ENCODE data around the gene TPCN2.

The TPCN2 gene

DNA sequence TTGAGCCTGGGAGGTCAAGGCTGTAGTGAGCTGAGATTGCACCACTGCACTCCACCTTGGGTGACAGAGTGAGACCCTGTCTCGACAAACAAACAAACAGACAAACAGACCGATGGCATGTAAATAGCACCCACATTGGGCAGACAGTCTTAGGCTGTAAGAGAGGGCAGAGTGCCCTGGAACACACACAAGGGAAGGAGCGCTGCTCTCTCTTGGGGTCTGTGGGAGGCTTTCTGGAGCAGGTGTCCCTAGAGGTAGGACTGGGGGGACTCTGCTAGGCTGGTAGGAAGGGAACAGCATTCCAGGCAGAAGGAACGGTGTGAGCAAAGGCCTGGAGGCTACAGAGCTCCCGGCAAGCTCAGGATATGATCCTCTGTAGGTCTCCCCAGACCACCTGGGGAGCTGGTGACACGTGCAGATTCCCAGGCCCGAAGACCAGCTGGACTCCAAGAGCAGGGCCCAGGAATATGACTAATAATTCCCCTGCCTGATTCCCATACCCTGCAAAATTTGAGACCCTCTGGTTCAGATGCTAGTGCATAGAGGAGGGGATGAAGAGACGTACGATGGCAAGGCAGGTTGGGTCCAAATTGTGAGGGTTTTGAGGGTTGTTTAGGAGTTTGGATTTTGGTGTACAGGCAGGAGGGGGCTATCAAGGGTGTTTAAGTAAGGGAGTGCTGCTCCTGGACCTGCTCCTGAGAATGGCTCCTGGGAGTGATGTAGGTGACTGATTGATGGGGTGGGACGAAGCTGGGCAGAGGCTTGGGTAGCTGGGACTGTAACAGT is 118.6 kb downstream of the TPCN2 start:
- no peak for DNase-seq (ENCODE audit: low spot score)

DNA sequence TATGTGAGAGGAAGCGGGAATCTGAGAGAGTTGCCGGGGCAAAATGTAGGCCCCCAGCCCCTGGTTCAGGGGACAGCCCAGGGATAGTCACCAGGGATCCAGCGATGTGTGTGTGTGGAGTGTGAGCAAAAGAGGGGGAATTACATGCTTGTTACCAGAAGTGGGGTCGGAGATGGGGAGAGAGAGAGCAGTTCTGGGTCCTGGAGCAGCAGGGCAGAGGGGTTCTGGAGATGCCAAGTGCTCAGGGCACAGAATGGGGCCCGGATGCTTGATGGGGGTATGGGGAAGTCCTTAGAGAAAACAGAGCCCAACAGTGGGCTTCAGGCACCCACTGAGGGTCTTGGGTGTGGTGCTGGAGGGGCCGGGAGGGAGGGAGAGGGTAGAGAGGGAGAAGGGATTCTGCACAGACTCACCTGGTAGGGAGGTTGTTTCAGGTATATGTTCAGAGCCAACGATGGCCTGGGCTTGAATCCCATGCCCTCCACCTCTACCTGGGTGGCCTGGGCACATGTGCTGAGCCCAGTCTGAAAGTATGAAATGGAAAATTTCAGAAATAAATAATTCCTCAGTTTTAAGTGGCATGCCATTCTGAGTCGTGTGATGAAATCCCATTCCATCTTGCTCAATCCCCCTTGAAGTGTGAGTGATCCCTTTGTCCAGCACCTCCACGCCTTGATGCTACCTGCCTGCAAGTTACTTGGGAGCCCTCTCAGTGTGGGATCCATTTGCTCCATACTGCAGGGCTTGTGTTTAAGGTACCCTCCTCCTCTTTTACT is 119.4 kb downstream of the TPCN2 start:
- no peak for DNase-seq (ENCODE audit: low spot score)

DNA sequence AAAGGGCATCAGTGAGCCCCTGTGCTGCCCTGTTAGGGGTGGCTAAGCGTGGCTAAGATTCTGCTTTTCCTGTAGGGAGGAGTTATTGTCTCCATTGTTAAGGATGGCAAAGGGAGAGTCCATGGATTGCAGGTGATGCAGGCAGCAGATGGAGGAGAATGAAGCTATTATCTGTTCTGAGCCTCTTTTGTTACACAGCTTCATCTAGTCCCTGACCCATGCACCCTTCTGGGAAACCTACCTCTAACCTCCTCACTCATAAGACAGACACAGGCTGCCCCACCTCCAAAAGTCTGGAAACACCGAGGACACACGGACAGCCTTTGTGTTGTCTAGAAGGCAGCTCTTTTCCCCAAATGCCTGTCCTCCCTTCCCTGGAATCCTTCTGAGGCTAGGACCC is 120.7 kb downstream of the TPCN2 start:
- no peak for DNase-seq (ENCODE audit: low spot score)

DNA sequence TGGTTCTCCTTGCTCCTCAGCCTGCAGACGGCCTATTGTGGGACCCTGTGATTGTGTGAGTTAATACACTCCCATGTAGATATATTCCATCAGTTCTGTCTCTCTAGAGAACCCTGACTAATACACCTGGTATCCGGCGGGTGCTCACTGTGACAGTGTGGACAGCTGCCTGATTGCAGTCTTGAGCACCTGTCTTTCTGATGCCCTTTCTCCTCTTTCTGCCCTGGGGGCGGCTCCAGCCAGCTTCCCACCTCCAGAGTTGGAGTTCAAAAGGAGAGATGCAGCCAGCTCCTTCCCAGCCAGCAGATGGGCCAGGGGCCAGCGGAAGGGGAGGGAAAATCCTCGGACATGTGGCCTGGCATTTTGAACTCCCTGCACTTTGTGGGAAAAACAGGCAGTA is 122.0 kb downstream of the TPCN2 start:
- DNase-seq (ENCODE audit: low spot score): no peak

DNA sequence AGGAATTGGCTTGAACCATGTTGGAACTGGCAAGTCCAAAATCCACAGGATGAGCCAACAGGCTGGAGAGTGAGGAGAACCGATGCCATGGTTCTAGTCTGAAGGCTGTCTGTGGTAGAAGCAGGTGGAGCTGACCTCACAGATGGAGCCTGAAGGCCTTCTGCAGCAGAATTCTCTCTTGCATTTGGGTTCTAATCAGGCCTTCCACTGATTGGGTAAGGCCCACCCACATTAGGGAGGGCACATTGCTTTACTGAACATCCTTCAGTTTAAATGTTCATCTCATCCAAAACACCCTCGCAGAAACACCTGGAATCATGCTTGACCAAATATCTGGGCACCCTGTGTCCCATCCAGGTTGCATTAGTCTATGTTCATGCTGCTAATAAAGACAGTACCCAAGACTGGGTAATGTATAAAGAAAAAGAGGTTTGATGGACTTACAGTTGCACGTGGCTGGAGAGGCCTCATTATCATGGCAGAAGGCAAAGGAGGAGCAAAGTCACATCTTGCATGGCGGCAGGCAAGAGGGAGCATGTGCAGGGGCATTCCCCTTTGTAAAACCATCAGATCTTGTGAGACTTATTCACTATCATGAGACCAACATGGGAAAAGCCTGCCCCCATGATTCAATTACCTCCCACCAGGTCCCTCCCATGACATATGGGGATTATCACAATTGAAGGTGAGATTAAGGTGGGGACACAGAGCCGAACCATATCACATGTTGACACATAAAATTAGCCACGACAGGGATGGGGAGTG is 122.9 kb downstream of the TPCN2 start:
- DNase-seq (ENCODE audit: low spot score): no peak

DNA sequence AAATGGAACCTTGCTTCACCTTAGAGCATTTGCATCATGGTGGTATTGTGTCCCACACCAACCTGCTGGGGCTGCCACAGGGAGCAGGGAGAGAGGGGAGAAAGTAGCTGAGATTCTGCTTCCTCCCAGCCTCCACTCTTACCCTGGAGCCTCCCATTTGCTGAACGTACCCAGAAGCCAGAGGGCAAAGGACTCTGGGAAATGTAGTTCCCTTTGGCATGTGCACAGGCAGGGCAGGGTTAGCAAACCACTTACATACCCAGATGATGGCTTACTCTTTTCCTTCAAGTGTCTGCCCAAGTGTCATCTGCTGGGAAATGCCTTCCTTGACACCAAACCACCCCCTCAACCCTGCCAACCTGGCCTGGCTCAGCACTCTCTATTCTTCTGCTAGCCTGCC is 123.9 kb downstream of the TPCN2 start:
- no peak for DNase-seq (ENCODE audit: low spot score)

DNA sequence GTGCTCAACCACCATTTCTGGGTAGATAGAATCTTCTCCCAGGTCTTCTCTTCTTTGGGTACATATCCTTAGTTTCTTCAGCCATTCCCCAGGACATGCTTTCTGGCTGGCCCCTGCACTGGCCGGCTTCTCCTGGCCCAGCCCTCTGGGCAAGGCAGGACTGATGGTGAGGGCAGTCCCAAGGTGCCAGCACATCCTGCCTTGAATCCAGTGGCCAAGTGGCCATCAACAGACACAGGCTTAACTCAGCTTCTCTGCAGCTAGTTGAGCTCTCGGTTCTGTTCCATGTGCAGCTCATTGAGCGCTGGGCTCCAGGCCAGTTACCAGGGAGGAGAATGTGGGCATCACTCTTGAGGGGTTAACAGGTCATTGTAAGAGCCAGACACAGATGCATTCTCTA is 124.6 kb downstream of the TPCN2 start:
- DNase-seq (ENCODE audit: low spot score): no peak

DNA sequence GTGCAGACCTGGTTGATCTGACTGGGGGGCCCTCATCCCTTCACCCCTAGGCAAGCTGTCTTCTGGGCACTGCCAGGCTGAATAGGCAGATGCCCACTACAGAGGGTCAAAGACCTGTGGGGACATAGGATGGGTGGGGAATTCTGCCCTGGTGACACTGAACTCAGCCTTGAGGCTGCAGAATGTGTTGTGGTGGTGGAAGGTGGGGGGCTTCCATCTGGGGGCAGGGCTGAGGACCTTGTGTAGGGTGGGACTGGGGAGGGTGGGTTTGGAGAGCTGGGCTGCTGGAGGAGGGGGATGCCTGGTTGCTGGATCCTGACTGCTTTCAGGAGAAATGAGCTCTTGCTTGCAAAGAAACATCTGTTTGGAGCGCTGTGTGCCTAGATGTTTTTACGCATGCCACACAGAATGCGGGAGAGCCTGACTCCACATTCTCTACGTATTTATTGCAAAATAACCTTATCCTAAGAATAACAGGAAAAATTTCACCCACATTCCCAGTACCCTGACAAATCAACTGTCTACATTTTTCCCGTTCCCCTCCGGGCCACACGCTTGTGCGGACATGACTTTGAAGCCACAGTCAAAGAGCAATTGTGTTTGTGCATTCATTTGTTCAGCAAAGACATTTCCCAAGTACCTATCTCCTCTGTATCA is 125.3 kb downstream of the TPCN2 start:
- DNase-seq (ENCODE audit: low spot score): no peak

DNA sequence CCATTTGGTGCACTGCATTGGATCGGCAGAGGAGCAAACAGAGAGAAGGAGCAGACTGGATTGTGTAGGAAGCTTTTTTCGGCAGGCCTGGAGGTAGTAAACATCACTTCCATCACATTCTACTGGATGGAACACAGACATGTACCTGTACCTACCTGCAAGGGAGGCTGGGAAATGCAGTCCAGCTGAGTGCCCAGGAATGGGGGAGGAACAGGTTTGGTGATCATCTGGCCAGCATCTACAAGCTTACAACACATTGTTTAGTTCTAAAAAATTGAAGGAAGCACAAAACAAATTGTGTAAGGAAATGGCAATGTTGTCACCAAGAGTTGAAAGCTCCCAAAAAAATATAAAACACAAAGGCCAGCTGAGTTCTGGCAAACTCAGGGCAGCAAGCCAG is 126.1 kb downstream of the TPCN2 start:
- DNase-seq (ENCODE audit: low spot score): no peak

DNA sequence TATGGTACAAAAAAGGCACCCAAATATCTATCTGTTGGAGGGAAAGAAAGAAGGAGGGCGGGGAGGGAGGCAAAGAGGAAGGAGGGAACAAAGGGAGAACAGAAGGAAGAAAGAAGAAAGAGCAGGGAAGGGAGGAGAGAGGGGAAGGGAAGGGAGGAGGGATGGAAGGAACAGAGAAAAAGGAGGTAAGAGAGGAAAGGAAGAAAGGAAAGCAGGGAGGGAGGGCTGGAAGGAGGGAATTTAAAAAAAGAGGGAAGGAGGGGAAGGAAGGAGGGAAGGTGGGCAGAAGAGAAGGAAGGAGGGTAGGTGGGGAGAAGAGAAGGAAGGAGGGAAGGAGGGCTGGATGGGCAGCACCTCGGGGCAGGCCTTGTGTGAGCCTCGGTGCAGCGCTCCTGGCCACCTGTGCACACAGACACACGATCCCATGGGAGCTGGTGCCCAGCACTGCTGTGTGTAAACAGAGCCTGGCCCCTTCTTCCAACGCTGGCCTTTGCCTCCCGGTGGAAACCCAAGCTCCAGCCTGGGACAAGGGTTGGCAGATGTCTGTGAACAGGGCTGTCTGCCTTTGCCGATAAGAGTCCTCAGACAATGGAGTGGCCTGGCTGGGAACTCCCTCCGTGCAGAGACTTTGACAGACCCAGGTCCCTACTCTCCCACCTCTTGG is 130.2 kb downstream of the TPCN2 start:
- DNase-seq (ENCODE audit: low spot score): no peak

DNA sequence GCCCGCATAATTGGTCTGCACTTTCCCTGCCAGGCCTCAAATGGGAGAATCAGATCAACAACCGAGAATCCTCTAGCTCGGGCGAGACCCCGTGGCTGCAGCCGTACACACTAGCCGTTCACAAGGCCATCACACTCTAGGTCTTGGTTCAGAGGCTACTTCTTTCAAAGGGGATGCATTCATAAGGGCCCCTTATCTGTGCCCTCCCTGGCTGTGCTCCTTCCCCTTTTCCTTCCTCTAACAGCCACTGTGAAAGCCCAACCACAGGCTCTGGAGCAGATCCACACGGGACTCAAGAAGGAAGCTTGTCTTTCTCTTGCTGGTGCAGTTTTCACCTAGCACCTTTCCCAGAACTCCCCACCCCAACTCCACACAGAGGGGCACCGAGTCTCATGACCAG is 131.5 kb downstream of the TPCN2 start:
- DNase-seq (ENCODE audit: low spot score): no peak

DNA sequence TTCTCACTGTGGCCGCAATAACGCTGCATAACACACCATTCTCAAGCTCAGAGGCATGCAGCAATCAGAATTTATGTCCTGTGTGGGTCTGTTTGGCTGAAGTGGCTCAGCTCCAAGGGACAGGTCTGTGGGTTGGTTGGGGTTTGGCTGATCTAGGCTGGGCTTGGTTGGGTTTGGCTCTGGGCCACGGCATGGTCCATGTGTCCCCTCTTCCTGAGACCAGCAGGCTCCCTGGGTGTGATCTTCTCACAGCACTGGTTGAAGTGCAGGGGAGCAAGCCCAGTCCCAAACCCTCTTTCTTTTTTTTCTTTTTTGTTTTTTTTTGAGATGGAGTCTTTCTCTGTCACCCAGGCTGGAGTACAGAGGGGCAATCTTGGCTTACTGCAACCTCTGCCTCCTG is 132.0 kb downstream of the TPCN2 start:
- DNase-seq (ENCODE audit: low spot score): no peak

DNA sequence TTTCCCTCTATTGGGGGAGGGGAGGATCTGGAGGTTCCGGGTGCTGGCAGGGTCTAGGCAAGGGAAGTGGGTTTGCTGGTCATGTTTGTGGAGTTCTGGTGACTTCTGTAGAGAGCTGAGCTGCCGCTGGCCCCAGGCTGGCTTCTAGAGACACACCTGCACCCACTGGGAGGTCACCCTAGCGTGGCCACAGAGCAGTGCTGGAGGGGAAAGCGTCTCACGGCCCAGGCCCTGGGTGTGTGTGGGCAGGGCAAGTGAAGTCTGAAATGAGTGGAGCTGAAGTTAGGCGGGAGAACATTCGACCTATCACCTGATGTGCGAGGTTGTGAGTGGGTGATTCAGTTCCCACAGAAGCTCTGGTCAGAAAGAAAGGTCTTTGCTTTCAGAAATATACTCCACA is 134.9 kb downstream of the TPCN2 start:
- DNase-seq (ENCODE audit: low spot score): no peak
